Trophoblast cell (in vitro differentiated cells and primary cell): ENCODE measurements around the gene PPA2.

Experiments
- DNase-seq, 2 donors: peaks; one replicate each; pipeline ENCODE4 v3.0.0-alpha.2; 2016
- H2AFZ ChIP-seq: 2 replicates; pipeline ENCODE4 v1.6.1; 2013; ENCODE audit warnings: low read length, moderate library complexity, mild to moderate bottlenecking; ENCODE audit not compliant: insufficient read depth, poor library complexity
- H2AK5ac ChIP-seq: 2 replicates; pipeline ENCODE4 v1.6.1; 2013; ENCODE audit warnings: mild to moderate bottlenecking, low read length
- H2BK120ac ChIP-seq: 2 replicates; pipeline ENCODE4 v1.6.1; 2013; ENCODE audit warnings: low read length, mild to moderate bottlenecking, moderate library complexity; ENCODE audit not compliant: insufficient read depth, poor library complexity
- H2BK12ac ChIP-seq: 2 replicates; pipeline ENCODE4 v1.6.1; 2013; ENCODE audit warnings: mild to moderate bottlenecking, low read length, moderate library complexity
- H2BK5ac ChIP-seq: 2 replicates; pipeline ENCODE4 v1.6.1; 2013; ENCODE audit warnings: low read length, low read depth, moderate library complexity, mild to moderate bottlenecking; ENCODE audit not compliant: poor library complexity
- H3K14ac ChIP-seq: 2 replicates; pipeline ENCODE4 v1.6.1; 2013; ENCODE audit warnings: mild to moderate bottlenecking, low read length
- H3K18ac ChIP-seq: 2 replicates; pipeline ENCODE4 v1.6.1; 2013; ENCODE audit warnings: mild to moderate bottlenecking, low read length
- H3K23ac ChIP-seq: 2 replicates; pipeline ENCODE4 v1.6.1; 2013; ENCODE audit warnings: low read length
- H3K27ac ChIP-seq: 2 replicates; pipeline ENCODE4 v1.5.1; 2013; ENCODE audit warnings: low read depth, mild to moderate bottlenecking, inconsistent platforms, low read length, moderate library complexity
- H3K27me3 ChIP-seq: 2 replicates; pipeline ENCODE4 v1.6.1; 2013; ENCODE audit warnings: inconsistent platforms, mild to moderate bottlenecking, low read length, moderate library complexity; ENCODE audit not compliant: insufficient read depth
- H3K36me3 ChIP-seq, 2 experiments: 1 replicate in 1 of 2; 2 replicates in 1 of 2; pipeline ENCODE4 v1.6.1; 2013; ENCODE audit warnings: low read length in 2 of 2, mild to moderate bottlenecking in 2 of 2, moderate library complexity in 1 of 2; ENCODE audit not compliant: insufficient read depth in 2 of 2, control insufficient read depth in 1 of 2
- H3K4ac ChIP-seq: 2 replicates; pipeline ENCODE4 v1.6.1; 2013; ENCODE audit warnings: low read depth, mild to moderate bottlenecking, low read length, moderate library complexity
- H3K4me1 ChIP-seq, 2 experiments: 1 replicate in 1 of 2; 2 replicates in 1 of 2; pipeline ENCODE4 v1.6.1; 2013; ENCODE audit warnings: low read length in 2 of 2, mild to moderate bottlenecking in 2 of 2, moderate library complexity in 1 of 2; ENCODE audit not compliant: insufficient read depth in 2 of 2, control insufficient read depth in 1 of 2
- H3K4me2 ChIP-seq: 2 replicates; pipeline ENCODE4 v1.6.1; 2013; ENCODE audit warnings: inconsistent platforms, mild to moderate bottlenecking, low read length, moderate library complexity
- H3K4me3 ChIP-seq: 2 replicates; pipeline ENCODE4 v1.5.1; 2013; ENCODE audit warnings: mild to moderate bottlenecking, low read depth, low read length, inconsistent platforms
- H3K79me1 ChIP-seq: one replicate; pipeline ENCODE4 v1.6.1; 2013; ENCODE audit warnings: low read length
- H3K79me2 ChIP-seq: 2 replicates; pipeline ENCODE4 v1.6.1; 2013; ENCODE audit warnings: low read length, mild to moderate bottlenecking; ENCODE audit not compliant: control insufficient read depth, insufficient read depth, poor library complexity
- H3K9ac ChIP-seq: 2 replicates; pipeline ENCODE4 v1.6.1; 2013; ENCODE audit warnings: mild to moderate bottlenecking, low read length
- H3K9me3 ChIP-seq: 2 replicates; pipeline ENCODE4 v1.6.1; 2013; ENCODE audit warnings: low read depth, mild to moderate bottlenecking, control low read depth, inconsistent platforms, low read length; ENCODE audit not compliant: insufficient read depth
- H4K12ac ChIP-seq: 2 replicates; pipeline ENCODE4 v1.6.1; 2013; ENCODE audit warnings: low read depth, mild to moderate bottlenecking, low read length, moderate library complexity
- H4K8ac ChIP-seq: 2 replicates; pipeline ENCODE4 v1.6.1; 2013; ENCODE audit warnings: low read depth, mild to moderate bottlenecking, low read length, moderate library complexity
- H4K91ac ChIP-seq: one replicate; pipeline ENCODE4 v1.6.1; 2013; ENCODE audit warnings: low read depth, mild to moderate bottlenecking, low read length, moderate library complexity
- WGBS: extraction: QIAGEN DNeasy Blood & Tissue Kit; methylation state at CpG from one replicate; pipeline ENCODE4 v1.1.7; 2013; ENCODE audit warnings: missing lambda C conversion rate; ENCODE audit not compliant: insufficient read length, insufficient coverage; ENCODE audit errors: extremely low coverage; 5-methylcytosine and 5-hydroxymethylcytosine counted together

The PPA2 gene

DNA sequence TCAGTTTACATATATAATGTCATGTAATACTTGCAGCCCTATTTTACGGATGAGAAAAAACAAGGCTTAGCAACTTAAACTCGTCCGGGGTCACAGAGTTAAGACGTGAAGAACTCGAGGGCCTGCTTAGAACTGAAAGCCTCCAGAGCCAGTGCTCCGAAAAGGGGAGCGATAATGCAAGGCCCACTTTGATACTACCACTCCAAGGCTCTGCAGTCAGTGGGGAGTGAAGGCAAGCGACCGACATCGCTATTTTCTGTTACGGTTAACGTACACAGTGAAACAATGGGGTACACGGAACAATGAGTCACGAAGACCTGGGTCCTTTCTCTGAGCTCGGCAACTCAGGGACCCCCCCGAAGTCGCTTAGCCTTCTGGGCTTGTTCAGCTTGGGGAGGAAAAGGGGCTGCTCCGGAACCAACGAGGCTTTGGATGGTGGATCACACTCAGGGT lies 965 bp downstream of the PPA2 start:
- peak overlapping the region; percentile 49 for H2BK5ac ChIP-seq
- no peaks in the 10 kb centered on the region for H3K4me1 ChIP-seq
- H2BK12ac ChIP-seq = no peak overlapping the region
- peak in 1 of 2 donors; percentile 14 for DNase-seq
- peaks cover 9% of the 10 kb centered on the region for H3K79me1 ChIP-seq
- no peak overlapping the region for H4K91ac ChIP-seq
- no peak overlapping the region for H3K23ac ChIP-seq
- no peaks in the 10 kb centered on the region for H3K9me3 ChIP-seq
- H3K36me3 ChIP-seq = no peaks in the 10 kb centered on the region
- H3K27me3 ChIP-seq = no peaks in the 10 kb centered on the region
- H3K4ac ChIP-seq = peak overlapping the region; percentile 90
- H2AK5ac ChIP-seq = no peak overlapping the region
- WGBS = no CpG with 5 or more reads among the region's 19 CpGs
- peak overlapping the region; percentile 4 for H2BK120ac ChIP-seq
- peak overlapping the region; percentile 58 for H4K12ac ChIP-seq
- peak overlapping the region; percentile 46 for H3K18ac ChIP-seq
- H3K4me2 ChIP-seq = peak overlapping the region; percentile 81
- peak overlapping the region; percentile 96 for H3K4me3 ChIP-seq
- peak overlapping the region; percentile 52 for H3K9ac ChIP-seq
- peak overlapping the region; percentile 92 for H3K14ac ChIP-seq
- peaks cover 9% of the 10 kb centered on the region for H3K79me2 ChIP-seq
- H4K8ac ChIP-seq = peak overlapping the region; percentile 79
- peak overlapping the region; percentile 68 for H2AFZ ChIP-seq
- H3K27ac ChIP-seq = no peak overlapping the region

- H4K12ac ChIP-seq = no peak overlapping the region
- H3K79me1 ChIP-seq = peaks cover 9% of the 10 kb centered on the region
- H3K27ac ChIP-seq = no peak overlapping the region
- no peak overlapping the region for H2BK12ac ChIP-seq
- WGBS = no CpG with 5 or more reads among the region's 10 CpGs
- H3K14ac ChIP-seq = no peak overlapping the region
- H3K9ac ChIP-seq = no peak overlapping the region
- H3K23ac ChIP-seq = peak overlapping the region; percentile 58
- no peak overlapping the region for H2BK120ac ChIP-seq
- H3K36me3 ChIP-seq = peaks cover 1 to 2% of the 10 kb centered on the region in 2 experiments
- no peak overlapping the region for H2BK5ac ChIP-seq
- no peak overlapping the region for H3K18ac ChIP-seq
- no peaks in the 10 kb centered on the region for H3K4me1 ChIP-seq
- peak overlapping the region; percentile 39 for H3K4ac ChIP-seq
- H4K91ac ChIP-seq = no peak overlapping the region
- H3K4me2 ChIP-seq = peak overlapping the region; percentile 37
- no peaks in the 10 kb centered on the region for H3K9me3 ChIP-seq
- H2AFZ ChIP-seq = no peak overlapping the region
- H3K79me2 ChIP-seq = peaks cover 9% of the 10 kb centered on the region
- no peak overlapping the region for H2AK5ac ChIP-seq
- H3K4me3 ChIP-seq = no peak overlapping the region
- H3K27me3 ChIP-seq = no peaks in the 10 kb centered on the region
- DNase-seq = peak; percentile 52 to 88
- no peak overlapping the region for H4K8ac ChIP-seq
These were observed 2.2 kb downstream of the PPA2 start for GRCh38 chr4:105471566-105472176.

GRCh38 chr4:105470766-105471165 lies 3.1 kb downstream of the PPA2 start:
- Histone ChIP-seq H3K79me2 (peaks cover 9% of the 10 kb centered on the region), H4K91ac (no peak overlapping the region), H3K9ac (no peak overlapping the region), H3K23ac (no peak overlapping the region), H3K4me1 (no peaks in the 10 kb centered on the region), H3K27ac (no peak overlapping the region), H3K79me1 (peaks cover 9% of the 10 kb centered on the region), H4K8ac (no peak overlapping the region), H3K4me3 (no peak overlapping the region), H2AFZ (no peak overlapping the region), H2BK12ac (no peak overlapping the region), H4K12ac (no peak overlapping the region), H3K9me3 (no peaks in the 10 kb centered on the region), H3K36me3 (peaks cover 3 to 4% of the 10 kb centered on the region in 2 experiments), H3K4ac (no peak overlapping the region), H3K4me2 (no peak overlapping the region), H3K14ac (no peak overlapping the region), H2BK120ac (no peak overlapping the region), H2BK5ac (no peak overlapping the region), H3K18ac (no peak overlapping the region), H3K27me3 (no peaks in the 10 kb centered on the region), H2AK5ac (no peak overlapping the region)
- no peak for DNase-seq
- WGBS = no CpG with 5 or more reads among the region's 6 CpGs

GRCh38 chr4:105469736-105470135 lies 4.1 kb downstream of the PPA2 start:
- Histone ChIP-seq H3K4me3 (no peak overlapping the region), H2AK5ac (no peak overlapping the region), H3K79me2 (peaks cover 9% of the 10 kb centered on the region), H4K12ac (no peak overlapping the region), H3K23ac (no peak overlapping the region), H3K4ac (no peak overlapping the region), H3K27me3 (no peaks in the 10 kb centered on the region), H3K9ac (no peak overlapping the region), H3K14ac (no peak overlapping the region), H2BK5ac (no peak overlapping the region), H3K9me3 (no peaks in the 10 kb centered on the region), H3K18ac (no peak overlapping the region), H4K91ac (no peak overlapping the region), H4K8ac (no peak overlapping the region), H3K36me3 (peaks cover 3 to 4% of the 10 kb centered on the region in 2 experiments), H2BK12ac (no peak overlapping the region), H3K79me1 (peaks cover 9% of the 10 kb centered on the region), H2BK120ac (no peak overlapping the region), H3K4me2 (no peak overlapping the region), H3K27ac (no peak overlapping the region), H3K4me1 (no peaks in the 10 kb centered on the region), H2AFZ (no peak overlapping the region)
- no peak for DNase-seq
- WGBS = no CpG with 5 or more reads among the region's 1 CpG
